HEK293 (cell line): ENCODE results near the gene ANO6.

Experiments used
- CTCF ChIP-seq: fragments of 450-650 bp; formaldehyde crosslinking; IDR thresholded peaks from 2 replicates; pipeline ENCODE4 v1.5.1; 2016; ENCODE audit warnings: missing biosample characterization, missing genetic modification characterization
- HOXA7 ChIP-seq: sonication (generic); formaldehyde crosslinking; IDR thresholded peaks from 2 replicates; pipeline ENCODE4 v1.8.1; 2022; ENCODE audit warnings: missing genetic modification reagents, borderline replicate concordance

GRCh38 chr12:45186762-45187161 is 29.1 kb upstream of the ANO6 start:
- no peak for TF ChIP-seq CTCF (tag by site-specific recombination)
- TF ChIP-seq HOXA7 (CRISPR knock-in tag) = no peak
